ENCODE data around the gene CCM2. TPM values are rescaled to one million over a fixed set of nuclear protein-coding genes. Genes with fewer than 3 reads are reported as not detected.

Gene CCM2
- polyA plus RNA-seq, 1 donor from 2014 or later, result 25.8 TPM

DNA sequence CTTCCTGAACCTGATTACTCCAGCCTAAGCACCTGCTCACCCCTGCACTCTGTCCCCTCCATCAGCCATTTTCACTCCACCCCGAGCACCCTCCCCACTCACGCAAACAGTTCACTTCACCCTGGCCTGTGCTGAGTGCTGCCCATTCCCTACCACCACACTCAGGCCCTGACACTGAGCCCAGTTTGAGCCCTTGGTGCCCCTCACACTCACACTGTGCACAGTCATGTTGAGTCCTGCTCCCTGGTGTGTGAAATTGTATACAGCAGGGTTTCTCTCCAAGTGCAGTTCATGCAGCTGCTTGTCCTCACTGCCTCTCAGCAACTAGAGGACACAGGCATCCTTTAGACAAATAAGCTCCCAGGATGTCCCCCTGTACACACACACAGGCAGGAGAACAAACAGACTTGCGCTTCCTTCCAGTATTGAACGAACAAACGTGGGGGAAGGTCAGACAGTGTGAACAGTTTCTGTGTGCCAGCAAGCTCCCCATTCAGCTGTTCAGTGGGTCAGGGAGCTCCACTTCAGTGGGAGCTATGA lies 28.0 kb upstream of the CCM2 start:
- no peaks in the 10 kb centered on the region for H3F3A ChIP-seq (ENCODE audit: insufficient read depth, low read length, poor library complexity, severe bottlenecking)
- no peak overlapping the region for H3K27ac ChIP-seq (ENCODE audit: low read length)
- no peaks in the 10 kb centered on the region for H3K79me2 ChIP-seq (replicated peaks; ENCODE audit: insufficient read depth, low read length)
- H3K9me3 ChIP-seq (ENCODE audit: low read length), result no peaks in the 10 kb centered on the region
- H3K36me3 ChIP-seq (ENCODE audit: insufficient read depth, low read length), result no peaks in the 10 kb centered on the region
- H3K9me2 ChIP-seq (ENCODE audit: insufficient read depth, low read length), result no peaks in the 10 kb centered on the region
- no peaks in the 10 kb centered on the region for H4K20me1 ChIP-seq (ENCODE audit: insufficient read depth)
- no peak overlapping the region for H3K4me3 ChIP-seq (ENCODE audit: low read length)
- no peak overlapping the region for H2AFZ ChIP-seq (ENCODE audit: low read depth, low read length)
- TF ChIP-seq EP300 (conservative IDR thresholded peaks at IDR 0.05; ENCODE audit: poor library complexity, severe bottlenecking), result no peak
- H3K27me3 ChIP-seq (ENCODE audit: insufficient read depth, low read depth, low read length), result no peaks in the 10 kb centered on the region
- H3K4me2 ChIP-seq (ENCODE audit: low read length), result no peak overlapping the region
- no peak overlapping the region for H3K9ac ChIP-seq (ENCODE audit: low read length)

DNA sequence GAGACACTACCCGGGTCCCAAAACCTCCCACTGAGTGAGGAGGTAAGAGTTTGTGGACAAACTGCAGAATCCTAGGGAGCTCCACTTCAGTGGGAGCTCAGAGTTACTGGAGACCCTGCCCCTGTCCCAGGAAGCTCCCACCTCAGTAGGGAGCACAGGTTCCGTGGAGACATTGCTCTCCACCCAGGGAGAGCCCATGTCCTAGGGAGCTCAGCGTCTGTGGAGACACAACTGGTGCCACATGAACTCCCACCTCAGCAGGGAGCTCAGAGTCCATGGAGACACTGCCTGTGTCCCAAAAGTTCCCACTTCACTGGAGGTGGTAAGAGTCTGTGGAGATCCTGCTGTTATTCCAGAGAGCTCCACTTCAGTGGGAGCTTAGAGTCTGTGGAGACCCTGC lies 27.4 kb upstream of the CCM2 start:
- no peaks in the 10 kb centered on the region for H3F3A ChIP-seq (ENCODE audit: insufficient read depth, low read length, poor library complexity, severe bottlenecking)
- no peak overlapping the region for H2AFZ ChIP-seq (ENCODE audit: low read depth, low read length)
- no peaks in the 10 kb centered on the region for H3K9me2 ChIP-seq (ENCODE audit: insufficient read depth, low read length)
- H3K4me3 ChIP-seq (ENCODE audit: low read length), result no peak overlapping the region
- H4K20me1 ChIP-seq (ENCODE audit: insufficient read depth), result no peaks in the 10 kb centered on the region
- H3K4me2 ChIP-seq (ENCODE audit: low read length), result no peak overlapping the region
- TF ChIP-seq CTCF (IDR thresholded peaks at IDR 0.05; ENCODE audit: poor library complexity, severe bottlenecking), result no peak
- TF ChIP-seq RAD21 (conservative IDR thresholded peaks at IDR 0.05), result no peak
- TF ChIP-seq SMC3 (conservative IDR thresholded peaks at IDR 0.05; ENCODE audit: poor library complexity), result no peak
- no peak for TF ChIP-seq REST (IDR thresholded peaks at IDR 0.05; ENCODE audit: borderline replicate concordance)
- TF ChIP-seq TAF1 (IDR thresholded peaks at IDR 0.05; ENCODE audit: low read depth), result no peak
- no peak for TF ChIP-seq POLR2AphosphoS5 (IDR thresholded peaks at IDR 0.05)
- no peak for TF ChIP-seq MXI1 (conservative IDR thresholded peaks at IDR 0.05; ENCODE audit: poor library complexity, severe bottlenecking)
- no peak for TF ChIP-seq EZH2 (IDR thresholded peaks at IDR 0.05; ENCODE audit: borderline replicate concordance, insufficient read depth, low read length, poor library complexity, severe bottlenecking)
- TF ChIP-seq EP300 (conservative IDR thresholded peaks at IDR 0.05; ENCODE audit: poor library complexity, severe bottlenecking), result no peak
- no peaks in the 10 kb centered on the region for H3K79me2 ChIP-seq (replicated peaks; ENCODE audit: insufficient read depth, low read length)
- H3K27ac ChIP-seq (ENCODE audit: low read length), result no peak overlapping the region
- no peaks in the 10 kb centered on the region for H3K27me3 ChIP-seq (ENCODE audit: insufficient read depth, low read depth, low read length)
- H3K9ac ChIP-seq (ENCODE audit: low read length), result no peak overlapping the region
- H3K9me3 ChIP-seq (ENCODE audit: low read length), result no peaks in the 10 kb centered on the region
- H3K36me3 ChIP-seq (ENCODE audit: insufficient read depth, low read length), result no peaks in the 10 kb centered on the region
